GM19193 (cell line): ENCODE measurements around the gene CACNA2D3.

ENCODE experiments used
- POLR2A ChIP-seq: IDR thresholded peaks from 4 replicates; pipeline ENCODE4 v1.6.1; 2011; ENCODE audit not compliant: insufficient read depth, insufficient read length; ENCODE audit errors: extremely low read depth

The CACNA2D3 gene

GRCh38 chr3:54633444-54634121 lies 511.2 kb downstream of the CACNA2D3 start:
- no peak for TF ChIP-seq POLR2A

GRCh38 chr3:54634122-54634469 lies 511.7 kb downstream of the CACNA2D3 start:
- no peak for TF ChIP-seq POLR2A

- TF ChIP-seq POLR2A = no peak
These were observed 519.1 kb downstream of the CACNA2D3 start for GRCh38 chr3:54641226-54642014.

GRCh38 chr3:54642147-54642546 lies 519.8 kb downstream of the CACNA2D3 start:
- TF ChIP-seq POLR2A = no peak

- TF ChIP-seq POLR2A = no peak
These were observed 525.4 kb downstream of the CACNA2D3 start for GRCh38 chr3:54647721-54648120.

- TF ChIP-seq POLR2A = no peak
These were observed 527.2 kb downstream of the CACNA2D3 start for GRCh38 chr3:54649551-54649950.

- no peak for TF ChIP-seq POLR2A
These were observed 531.3 kb downstream of the CACNA2D3 start for GRCh38 chr3:54653456-54654195.

- no peak for TF ChIP-seq POLR2A
These were observed 532.4 kb downstream of the CACNA2D3 start for GRCh38 chr3:54654776-54655175.

- TF ChIP-seq POLR2A = no peak
These were observed 537.0 kb downstream of the CACNA2D3 start for GRCh38 chr3:54659347-54659746.

GRCh38 chr3:54660714-54661132 lies 538.4 kb downstream of the CACNA2D3 start:
- TF ChIP-seq POLR2A = no peak

GRCh38 chr3:54661151-54661550 lies 538.8 kb downstream of the CACNA2D3 start:
- no peak for TF ChIP-seq POLR2A

- no peak for TF ChIP-seq POLR2A
These were observed 541.2 kb downstream of the CACNA2D3 start for GRCh38 chr3:54663501-54664011.

- no peak for TF ChIP-seq POLR2A
These were observed 542.8 kb downstream of the CACNA2D3 start for GRCh38 chr3:54665016-54665600.

- no peak for TF ChIP-seq POLR2A
These were observed 545.9 kb downstream of the CACNA2D3 start for GRCh38 chr3:54668236-54668635.
